OCI-M2 (cell line): Measurements from ENCODE around the gene PDE4B.

ENCODE experiments used
- DNase-seq: peaks from one replicate; lab custom pipeline; 2025; ENCODE audit not compliant: unreplicated experiment; lab: John Stamatoyannopoulos, UW

PDE4B gene

DNA sequence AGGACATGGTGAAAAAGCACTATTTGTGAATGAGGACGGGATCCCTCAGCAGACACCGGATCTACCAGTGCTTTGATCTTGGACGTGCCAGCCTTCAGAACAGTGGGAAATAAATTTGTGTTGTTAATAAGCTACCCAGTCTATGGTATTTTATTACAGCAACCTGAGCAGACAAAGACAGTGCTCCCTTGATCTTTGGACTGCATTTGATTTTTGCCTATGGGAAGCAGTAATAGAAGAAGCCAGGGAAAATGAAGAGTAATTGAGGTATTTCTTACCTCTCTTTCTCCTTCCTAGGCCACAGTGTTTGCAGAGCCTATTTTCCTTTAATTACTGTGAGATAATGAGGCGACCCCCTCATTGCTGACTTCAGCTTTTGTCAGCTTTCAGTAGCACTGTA is 87.9 kb downstream of the PDE4B start:
- no peak for DNase-seq

DNA sequence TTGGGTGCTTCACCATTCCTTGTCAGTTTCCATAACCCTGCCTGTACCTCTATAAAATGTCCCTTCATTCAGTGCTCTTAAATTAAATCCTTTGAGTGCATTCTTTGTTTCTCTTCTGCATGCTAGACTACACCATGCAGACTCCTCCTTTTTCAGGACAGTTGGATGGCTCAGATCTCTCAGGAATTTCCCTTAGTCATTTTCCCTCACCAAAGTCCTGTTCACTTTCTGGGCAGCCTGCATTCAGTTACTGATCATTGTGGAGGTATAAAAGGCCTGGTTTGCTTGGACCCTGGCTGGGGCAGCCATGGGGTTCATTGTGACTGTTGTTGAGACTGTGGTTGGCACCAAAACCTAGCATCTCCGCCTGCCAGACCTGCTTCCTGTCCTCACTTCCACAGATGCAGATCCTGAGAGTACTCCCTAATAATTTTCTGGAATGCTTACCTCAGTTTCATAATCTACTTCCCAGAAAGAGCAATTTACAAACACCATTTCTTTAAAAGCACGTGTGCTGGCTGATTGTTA is 88.4 kb downstream of the PDE4B start:
- no peak for DNase-seq

DNA sequence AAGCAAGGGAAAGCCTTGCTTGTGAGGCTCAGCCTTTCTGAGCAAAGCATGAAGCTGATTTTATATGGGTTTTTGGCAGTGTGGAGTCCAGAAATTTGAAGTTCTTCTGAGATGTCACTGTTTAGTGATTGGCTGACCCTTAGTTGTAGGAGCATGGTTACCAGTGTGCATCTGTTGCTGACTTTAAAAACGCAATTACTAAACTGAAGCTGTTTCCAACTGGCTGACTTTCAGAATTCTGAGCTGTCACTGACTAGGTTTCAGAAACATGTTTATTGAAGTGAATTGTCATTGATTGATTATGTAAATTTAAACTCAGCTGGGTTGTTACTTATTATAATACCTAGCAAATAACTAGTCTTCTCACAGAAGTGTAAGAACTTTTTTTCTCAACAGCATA is 89.4 kb downstream of the PDE4B start:
- DNase-seq = no peak

DNA sequence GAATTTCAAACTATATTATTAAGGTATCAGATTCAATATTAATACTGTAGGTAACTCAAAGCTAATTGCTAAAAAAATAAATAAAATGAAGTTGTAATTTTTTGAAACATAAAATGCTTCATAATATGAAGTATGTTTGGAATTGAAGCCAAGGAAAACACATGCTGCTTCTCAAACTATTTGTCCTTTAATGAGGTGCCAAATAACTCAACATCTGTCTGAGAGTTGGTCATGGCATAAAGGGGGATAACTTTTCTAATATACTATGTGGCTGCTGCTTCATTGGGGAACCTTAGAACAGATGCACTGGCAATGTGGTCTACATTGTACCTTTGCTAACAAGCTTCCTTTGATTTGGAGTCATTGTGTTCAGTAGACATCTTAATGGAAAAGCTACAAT is 96.7 kb downstream of the PDE4B start:
- DNase-seq = no peak

DNA sequence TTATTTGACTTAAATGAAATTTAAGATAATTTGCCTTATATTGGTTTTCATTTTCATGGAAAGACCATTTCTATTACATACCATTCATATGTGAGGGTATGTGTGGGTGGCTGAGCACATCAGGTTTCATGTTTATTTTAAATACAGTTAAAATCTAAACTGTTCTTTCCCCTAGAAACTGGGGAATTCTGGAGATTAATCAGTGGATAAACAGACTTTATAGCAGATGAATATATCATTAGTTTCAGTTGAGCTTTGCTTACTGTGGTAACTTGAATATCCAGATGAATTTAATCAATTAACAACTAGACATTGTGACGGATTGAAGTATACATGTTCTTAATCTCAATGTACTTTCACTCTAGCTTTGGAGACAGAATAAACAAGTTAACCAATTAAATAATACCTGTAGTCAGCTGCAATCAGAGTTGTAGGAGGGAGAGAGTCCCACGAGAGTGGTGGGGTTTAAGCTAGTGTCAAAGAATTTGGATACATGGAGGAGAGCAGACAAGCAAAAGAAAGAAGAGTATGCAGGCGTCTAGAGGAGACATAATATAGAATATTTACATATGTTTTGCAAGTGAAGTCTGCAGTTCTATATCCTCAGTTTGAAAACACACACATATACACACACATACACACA is 97.6 kb downstream of the PDE4B start:
- DNase-seq = no peak

DNA sequence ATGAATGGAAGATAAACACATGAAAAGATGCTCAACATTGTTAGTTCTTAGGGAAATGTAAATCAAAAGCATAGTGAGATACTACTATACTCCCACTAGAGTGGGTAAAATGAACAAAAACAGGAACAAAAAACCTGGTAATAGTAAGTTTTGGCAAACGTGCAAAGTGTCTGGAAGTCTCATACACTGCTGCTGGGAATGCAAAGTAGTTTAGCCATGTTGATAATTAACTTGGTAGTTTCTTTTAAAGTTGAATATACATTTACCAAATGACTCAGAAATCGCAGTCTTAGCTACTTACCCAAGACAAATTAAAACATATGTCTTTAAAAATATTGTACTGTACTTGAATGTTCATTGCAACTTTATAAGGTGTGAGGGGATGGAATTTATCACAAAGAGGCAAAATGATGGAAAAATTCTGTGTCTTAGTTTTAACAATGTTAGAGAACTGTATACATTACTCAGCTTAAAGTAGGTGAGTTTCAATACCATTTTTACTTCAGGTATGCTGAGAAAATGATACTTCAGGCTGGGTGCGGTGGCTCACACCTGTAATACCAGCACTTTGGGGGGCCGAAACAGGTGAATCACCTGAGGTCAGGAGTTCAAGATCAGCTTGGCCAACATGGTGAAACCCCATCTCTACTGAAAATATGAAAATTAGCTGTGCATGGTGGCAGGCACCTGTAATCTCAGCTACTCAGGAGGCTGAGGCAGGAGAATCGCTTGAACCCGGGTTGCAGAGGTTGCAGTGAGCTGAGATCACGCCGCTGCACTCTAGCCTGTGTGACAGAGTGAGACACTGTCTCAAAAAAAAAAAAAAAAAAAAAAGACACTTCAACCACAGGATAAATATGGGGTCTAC is 102.3 kb downstream of the PDE4B start:
- DNase-seq = no peak

DNA sequence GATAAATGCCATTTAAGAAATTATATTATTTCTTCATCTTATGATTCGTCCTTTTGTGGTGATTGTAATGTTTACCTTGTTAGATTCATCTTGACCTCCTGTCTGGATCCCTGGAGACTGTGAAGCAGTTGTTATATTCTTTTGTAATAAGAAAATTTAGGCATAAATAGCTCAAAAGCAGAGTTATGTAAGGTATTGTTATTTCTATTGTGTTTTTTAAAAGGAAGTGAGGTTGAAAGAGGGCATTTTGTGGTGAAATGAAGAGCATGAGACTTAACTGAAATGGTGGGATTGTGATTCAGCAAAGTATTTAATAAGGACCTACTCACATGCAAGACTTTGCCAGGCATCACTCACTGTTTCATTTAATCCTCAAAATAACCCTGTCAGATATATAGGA is 104.0 kb downstream of the PDE4B start:
- no peak for DNase-seq

DNA sequence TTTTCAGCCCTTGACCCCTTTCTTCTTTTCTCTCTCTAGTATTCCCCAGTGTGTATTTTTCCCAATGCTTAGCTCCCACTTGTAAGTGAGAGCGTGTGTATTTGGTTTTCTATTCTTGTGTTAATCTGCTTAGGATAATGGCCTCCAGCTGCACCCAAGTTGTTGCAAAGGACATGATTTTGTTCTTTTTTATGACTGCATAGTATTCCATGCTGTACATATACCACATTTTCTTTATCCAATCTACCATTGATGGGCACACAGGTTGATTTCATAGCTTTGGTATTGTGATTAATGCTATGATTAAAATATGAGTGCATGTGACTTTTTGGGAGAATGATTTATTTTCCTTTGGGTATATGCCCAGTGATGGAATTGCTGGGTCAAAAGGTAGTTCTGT is 104.8 kb downstream of the PDE4B start:
- no peak for DNase-seq

DNA sequence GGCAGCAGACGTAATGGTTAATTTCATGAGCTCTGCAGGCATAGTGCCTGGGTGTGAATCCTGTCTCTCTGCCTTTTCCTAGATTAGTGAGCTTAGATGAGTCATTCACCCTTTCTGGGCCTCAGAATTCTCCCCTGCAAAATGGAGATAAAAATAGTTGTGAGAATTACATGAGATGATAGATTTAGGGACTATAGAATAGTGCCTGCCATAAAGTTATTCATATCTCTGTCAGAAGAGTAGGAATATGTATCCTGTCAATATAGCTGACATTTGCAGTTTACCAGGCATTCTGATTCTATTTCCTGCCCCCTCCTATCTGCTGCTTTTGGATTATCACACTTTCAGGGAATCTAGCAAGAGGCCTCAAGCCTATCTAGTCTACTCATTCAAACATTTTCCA is 112.0 kb downstream of the PDE4B start:
- peak; percentile 63 for DNase-seq

DNA sequence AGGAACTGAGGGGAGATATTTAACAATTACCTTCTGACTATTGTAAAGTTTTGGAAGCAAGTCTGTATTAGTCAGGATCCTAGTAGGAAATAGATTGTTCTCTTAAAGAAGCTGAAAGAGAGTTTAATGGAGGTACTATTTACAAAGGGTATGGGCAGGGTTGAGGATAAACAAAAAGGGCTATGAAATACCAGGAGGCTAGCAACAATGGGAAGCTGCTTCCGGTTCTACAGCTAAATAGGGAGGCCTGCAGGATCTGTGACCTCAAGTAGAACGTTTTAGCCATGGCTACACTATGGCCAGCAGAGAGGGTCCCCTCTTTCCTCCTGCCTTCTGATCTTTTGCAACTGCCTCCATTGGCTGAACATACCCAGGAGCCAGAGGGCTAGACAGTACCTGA is 117.7 kb downstream of the PDE4B start:
- DNase-seq = no peak

DNA sequence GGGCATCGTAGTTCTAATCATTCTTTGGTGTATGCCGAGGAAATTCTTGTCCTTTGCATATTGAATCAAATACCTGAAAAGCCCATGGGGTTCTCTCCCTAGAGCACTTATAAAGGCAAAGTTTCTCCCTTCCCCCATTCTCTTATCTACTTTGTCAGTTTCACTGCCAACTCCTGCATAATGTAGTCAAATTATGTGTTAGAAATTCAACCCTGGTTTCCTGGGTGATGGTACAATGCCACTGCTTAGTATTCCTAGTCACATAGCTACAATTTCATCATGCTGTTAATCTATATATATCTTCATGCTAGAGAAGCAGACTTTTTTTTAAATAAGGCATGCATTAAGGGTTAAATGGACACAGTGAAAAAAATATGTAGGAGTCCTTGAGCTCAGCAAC is 119.0 kb downstream of the PDE4B start:
- no peak for DNase-seq

DNA sequence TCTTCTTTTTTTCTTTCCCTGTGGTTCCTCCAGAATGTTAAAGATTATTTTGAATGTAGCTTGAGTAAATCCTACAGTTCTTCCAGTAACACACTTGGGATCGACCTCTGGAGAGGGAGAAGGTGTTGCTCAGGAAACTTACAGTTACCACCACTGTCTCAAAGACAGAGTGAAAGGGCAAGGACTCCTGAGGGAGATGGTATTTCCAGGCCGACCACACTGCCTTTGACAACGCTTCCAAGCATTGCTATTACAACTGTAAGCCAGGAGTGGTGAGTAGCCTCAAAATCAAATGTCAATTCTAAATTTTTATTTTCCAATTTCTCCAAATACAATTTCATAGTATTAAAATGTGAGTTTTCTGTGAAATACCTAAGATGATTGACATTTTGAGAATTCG is 125.9 kb downstream of the PDE4B start:
- no peak for DNase-seq

DNA sequence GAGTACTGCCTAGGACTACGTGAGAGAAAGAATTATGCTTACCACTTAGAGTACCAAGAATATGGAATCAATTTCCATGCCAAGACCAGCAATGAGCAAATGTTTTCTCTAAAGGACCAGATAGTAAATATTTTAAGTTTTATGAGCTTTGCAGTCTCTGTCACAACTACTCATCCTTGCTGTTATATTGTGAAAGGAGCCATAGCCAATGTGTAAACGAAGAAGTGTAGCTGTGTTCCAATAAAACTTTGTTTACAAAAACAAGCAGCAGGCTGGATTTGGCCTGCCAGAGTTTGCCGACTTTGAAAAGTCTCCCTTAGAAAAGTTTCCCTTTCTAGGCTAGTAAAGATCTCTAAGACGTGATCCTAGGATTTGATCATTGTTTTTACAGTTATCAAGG is 128.8 kb downstream of the PDE4B start:
- no peak for DNase-seq

DNA sequence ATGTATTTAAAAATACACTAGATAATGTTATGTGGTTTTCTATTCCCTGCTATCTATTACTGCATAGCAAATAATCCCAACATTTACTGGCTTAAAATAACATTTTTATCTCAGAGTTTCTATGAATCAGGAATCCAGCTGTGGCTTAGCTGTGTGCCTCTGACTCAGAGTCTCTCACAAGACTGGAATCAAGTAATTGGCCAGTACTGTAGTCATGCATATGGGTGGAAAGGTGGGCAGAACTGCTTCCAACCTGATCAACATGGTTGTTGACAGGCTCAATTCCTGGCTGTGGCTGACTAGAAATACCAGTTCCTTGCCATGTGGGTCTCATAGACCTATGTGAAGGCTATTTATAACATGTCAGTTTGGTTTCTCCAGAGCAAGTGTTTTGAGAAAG is 131.8 kb downstream of the PDE4B start:
- no peak for DNase-seq

DNA sequence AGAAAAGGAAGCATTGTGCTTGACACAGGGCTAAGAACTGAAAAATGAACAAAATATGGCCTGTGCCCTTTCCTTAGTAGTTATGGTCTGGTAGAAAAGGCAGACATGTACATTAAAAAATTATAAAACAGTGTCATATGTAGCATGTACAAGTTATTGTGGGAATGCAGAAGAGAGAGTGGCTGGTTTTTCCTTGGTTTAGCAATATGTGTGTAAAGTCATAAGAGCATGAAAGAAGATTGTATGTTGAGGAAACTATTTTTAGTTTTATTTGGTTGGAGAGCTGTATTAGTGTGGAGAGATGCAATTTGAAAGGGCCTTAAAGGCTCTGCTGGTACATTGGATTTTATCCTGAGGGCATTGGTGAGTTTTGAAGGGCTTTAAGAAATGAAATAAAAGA is 145.8 kb downstream of the PDE4B start:
- no peak for DNase-seq

DNA sequence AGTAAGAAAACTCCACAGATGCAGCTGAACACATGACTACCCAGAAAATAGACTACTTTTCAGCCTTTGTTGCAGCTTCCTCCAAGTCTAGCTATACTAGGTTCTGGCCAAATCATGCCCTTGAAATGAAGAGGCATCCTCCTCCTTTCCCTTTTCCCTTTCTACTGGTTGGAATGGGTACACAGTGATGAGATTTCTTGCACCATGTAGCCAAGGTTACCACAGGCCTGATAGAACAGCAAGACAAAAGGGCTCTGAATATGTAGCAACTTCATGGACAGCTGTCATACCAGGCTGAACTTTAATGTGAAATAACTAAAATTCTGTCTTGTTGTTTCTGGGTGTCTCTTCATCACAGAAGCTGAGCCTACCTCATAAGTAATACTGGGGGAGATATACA is 146.5 kb downstream of the PDE4B start:
- no peak for DNase-seq

DNA sequence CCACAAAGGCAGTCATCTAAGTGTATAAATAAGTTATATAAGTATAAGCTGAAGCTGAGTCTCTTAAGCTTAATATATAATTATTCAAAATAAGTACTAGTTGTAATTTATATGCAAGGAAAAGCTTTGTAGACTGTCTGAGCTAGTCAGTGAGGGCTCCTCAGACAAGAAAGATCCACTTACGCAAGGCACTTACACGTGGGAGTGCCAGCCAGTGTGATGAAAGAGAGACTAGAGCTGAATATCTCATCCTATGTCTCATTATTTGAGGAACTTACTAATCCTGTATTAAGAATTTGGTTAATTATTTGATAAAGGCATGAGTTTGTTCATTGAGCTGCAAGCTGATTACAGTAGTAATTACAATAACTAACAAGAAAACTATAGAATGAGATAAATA is 146.9 kb downstream of the PDE4B start:
- no peak for DNase-seq

DNA sequence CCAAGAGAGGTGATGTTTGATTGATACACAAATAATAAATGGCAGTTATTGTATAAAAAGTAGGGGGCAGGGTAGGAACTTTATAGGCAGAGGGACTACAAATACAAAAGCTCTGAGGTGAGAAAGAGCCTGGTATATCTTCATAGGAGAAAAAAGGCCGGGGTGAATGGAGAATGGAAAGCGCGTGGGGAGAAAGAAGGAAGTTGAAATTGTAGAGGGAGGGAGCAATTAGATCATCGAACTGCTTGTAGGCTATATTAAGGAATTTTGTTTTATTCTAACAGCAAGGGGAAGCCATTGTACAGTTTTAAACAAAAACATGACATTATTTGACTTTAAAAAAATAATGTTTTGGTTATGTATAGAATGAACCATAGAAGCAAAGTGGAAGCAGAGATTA is 147.4 kb downstream of the PDE4B start:
- DNase-seq = no peak

DNA sequence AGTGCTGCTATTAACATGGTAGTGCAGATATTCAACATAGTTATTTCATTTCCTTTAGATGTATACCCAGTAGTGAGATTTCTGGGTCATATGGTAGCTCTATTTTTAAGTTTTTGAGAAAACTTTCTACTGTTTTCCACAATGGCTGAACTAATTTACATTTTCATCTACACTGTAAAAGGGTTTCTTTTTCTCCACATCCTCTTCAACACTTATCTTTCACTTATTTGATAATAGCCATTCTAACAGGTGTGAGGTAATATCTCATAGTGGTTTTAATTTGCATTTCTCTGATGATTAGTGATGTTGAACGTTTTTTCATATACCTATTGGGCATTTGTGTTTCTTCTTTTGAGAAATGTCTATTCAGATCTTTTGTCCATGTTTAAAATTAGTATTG is 149.8 kb downstream of the PDE4B start:
- DNase-seq = no peak

DNA sequence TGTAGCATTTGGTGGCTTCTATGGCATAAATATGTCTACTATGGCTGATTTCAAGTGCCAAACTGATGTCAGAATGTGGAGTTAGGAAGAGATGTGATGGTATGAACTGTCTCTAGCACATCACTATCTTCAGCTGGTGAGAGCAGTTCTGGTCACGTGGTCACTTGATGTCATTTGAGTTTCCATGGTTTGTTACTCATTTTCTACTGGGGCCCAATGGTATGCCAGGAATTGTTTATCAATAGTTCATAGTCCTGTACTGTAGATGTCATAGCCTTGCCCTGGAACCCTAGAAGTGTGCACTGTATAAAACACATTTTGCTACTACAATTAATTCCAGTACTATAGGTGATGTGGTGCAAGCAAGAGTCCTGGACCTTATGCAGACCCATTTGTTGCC is 153.7 kb downstream of the PDE4B start:
- DNase-seq = no peak

DNA sequence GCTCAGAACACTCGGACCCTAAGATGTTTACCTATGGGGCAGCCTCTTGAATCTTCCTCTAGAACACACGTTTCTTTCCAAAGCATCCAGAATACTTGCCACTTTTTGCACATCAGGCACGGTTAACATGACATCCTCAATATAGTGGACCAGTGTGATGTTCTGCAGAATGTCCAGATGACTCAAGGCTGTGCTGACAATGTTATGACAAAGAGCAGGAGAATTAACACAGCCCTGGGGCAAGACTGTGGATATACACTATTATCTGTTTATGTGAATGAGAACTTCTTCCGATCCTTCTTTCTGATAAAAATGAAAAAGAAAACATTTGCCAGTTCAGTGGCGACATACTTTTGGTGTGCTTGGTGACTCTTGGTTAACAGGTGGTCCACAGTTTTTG is 154.3 kb downstream of the PDE4B start:
- no peak for DNase-seq

DNA sequence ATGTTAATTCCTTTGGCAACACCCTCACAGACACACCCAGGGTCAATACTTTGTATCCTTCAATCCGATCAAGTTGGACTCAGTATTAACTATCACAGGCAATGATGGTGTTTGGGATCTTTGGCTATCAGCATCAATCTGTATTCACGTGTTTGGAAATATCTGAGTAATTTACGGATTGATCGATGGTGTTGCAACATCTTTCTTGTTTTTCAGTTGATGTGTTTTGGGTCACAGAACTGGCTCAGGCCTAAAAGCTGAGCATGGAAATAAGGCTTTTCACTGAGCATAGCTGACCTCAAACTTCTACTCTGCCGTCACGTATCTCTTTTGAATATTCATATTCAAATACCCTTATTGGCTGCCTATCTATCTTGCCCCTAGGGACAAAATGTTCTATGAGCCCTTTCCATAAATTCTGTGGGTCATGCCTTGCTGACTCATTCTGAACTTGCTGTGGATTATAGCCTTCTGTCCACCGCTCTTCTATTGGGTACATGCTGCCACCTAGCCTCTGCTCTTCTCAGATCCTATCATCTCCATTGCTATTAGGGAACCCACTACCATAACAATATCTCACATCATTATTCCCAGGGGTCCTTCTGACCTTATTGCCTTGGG is 156.0 kb downstream of the PDE4B start:
- DNase-seq = no peak
